ENCODE data around the gene ADAM8. TPM values are rescaled to one million over a fixed set of nuclear protein-coding genes. Genes with fewer than 3 reads are reported as not detected.
A peak's percentile ranks its signal among the peaks of the same experiment; 100 is the strongest.

ADAM8 gene
- total and polyA plus RNA-seq, 2 of the 8 experiments (the other 6 are each of a cell fraction or from before 2014, with no cell fraction given), result 4.6 TPM

DNA sequence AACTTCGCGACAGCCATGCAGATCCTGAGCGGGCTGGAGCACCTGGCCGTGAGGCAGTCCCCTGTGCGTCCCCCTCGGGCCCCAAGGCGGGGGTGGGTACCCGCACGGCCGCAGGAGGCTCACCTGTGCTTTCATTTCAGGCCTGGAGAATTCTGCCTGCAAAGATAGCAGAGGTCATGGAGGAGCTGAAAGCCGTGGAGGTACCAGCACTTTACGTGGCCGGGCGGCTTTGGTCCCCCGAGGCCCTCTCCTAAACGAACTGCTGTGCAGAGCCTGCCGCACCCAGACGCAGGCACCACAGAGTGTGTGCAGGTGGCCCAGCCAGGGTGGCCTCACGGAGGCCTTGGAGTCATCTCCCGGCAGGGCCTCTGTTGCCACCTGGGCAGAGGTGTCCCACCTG is 57.8 kb downstream of the ADAM8 start:
- Histone ChIP-seq H2BK120ac (replicated peaks; ENCODE audit: low read depth, low read length) (no peak overlapping the region), H2BK5ac (ENCODE audit: low read depth, low read length) (peak overlapping the region; percentile 55; the same call in 1 of the 2 replicates), H3K79me1 (ENCODE audit: low read depth, low read length) (no peaks in the 10 kb centered on the region), H3K4ac (replicated peaks; ENCODE audit: insufficient read length, low read depth, low read length) (no peak overlapping the region), H4K5ac (ENCODE audit: insufficient read length, low read depth, low read length) (no peak overlapping the region), H2BK20ac (ENCODE audit: low read length) (0 out of 2 replicates have a peak overlapping the region, but pooled peaks have one; percentile 80), H3K27me3 (replicated peaks in 1 of 4; ENCODE audit: control insufficient read depth in 3 of 4, extremely low read depth in 1 of 4, insufficient read depth in 3 of 4, low read length in 3 of 4) (no peaks in the 10 kb centered on the region), H3K4me3 (ENCODE audit: extremely low read depth in 1 of 4, insufficient read depth in 2 of 4, low read depth in 3 of 4, low read length in 4 of 4) (no peak overlapping the region), H4K91ac (replicated peaks; ENCODE audit: insufficient read length, low read length) (peak overlapping the region; percentile 15), H3K36me3 (ENCODE audit: control insufficient read depth in 2 of 4, insufficient read depth in 4 of 4, low read length in 3 of 4) (no peaks in the 10 kb centered on the region; a peak in 1 of 8 replicates), H2AK5ac (ENCODE audit: low read depth, low read length) (no peak overlapping the region), H3K27ac (ENCODE audit: low read depth, low read length) (no peak overlapping the region), H3K4me1 (replicated peaks in 1 of 4; ENCODE audit: control insufficient read depth in 3 of 4, insufficient read depth in 4 of 4, low read length in 3 of 4) (peaks cover 0 to 15% (median 10%) of the 10 kb centered on the region in 4 experiments; a peak in 6 of 7 replicates), H4K8ac (ENCODE audit: extremely low read depth, insufficient read depth, low read length) (no peak overlapping the region), H2BK12ac (ENCODE audit: low read depth, low read length) (peak overlapping the region; percentile 42; the same call in 1 of the 2 replicates), H3K9me3 (ENCODE audit: insufficient read depth in 2 of 2, low read depth in 1 of 2, low read length in 1 of 2) (peaks cover 0 to 4% of the 10 kb centered on the region in 2 experiments; a peak in 1 of 4 replicates), H3K56ac (replicated peaks; ENCODE audit: insufficient read length, low read depth, low read length) (no peak overlapping the region), H3K9ac (replicated peaks in 1 of 4; ENCODE audit: extremely low read depth in 1 of 4, low read depth in 3 of 4, low read length in 3 of 4) (no peak overlapping the region), H2BK15ac (ENCODE audit: low read length) (no peak overlapping the region), H3K14ac (ENCODE audit: insufficient read length) (no peak overlapping the region), H3K18ac (ENCODE audit: extremely low read depth, low read length) (peak overlapping the region; percentile 32; the same call in 1 of the 2 replicates), H2AFZ (ENCODE audit: low read length) (no peak overlapping the region), H3K79me2 (ENCODE audit: control insufficient read depth in 1 of 2, insufficient read depth in 2 of 2, low read length in 2 of 2) (no peaks in the 10 kb centered on the region), H3K23ac (ENCODE audit: insufficient read length) (no peak overlapping the region), H3K4me2 (ENCODE audit: insufficient read depth in 1 of 2, low read depth in 2 of 2, low read length in 2 of 2) (0 out of 4 replicates have a peak overlapping the region, but pooled peaks of 1 of the 2 experiments have one; percentile 55), H3K23me2 (ENCODE audit: low read depth, low read length) (no peaks in the 10 kb centered on the region; the same call in 1 of the 2 replicates), H4K20me1 (replicated peaks in 1 of 2; ENCODE audit: control insufficient read depth in 1 of 2, insufficient read depth in 2 of 2, low read length in 2 of 2) (peaks cover 0 to 3% of the 10 kb centered on the region in 2 experiments)
- CTCF ChIA-PET (ENCODE audit: partially characterized antibody), result interaction anchor here (0.9 to 2.6 kb wide), 6 partner anchors 15 to 279 kb away, joined by 3 to 14 read pairs (median 4); partner anchors contain the start of gene KNDC1
- FAIRE-seq, result no peak
- no peak for DNase-seq (ENCODE audit: low read depth in 1 of 2, low spot score in 2 of 2)
- 90% methylated on average over 14 of the region's 20 CpGs; no CpG with 5 or more reads in 1 of the 2 experiments for WGBS, 2 experiments (ENCODE audit: extremely low coverage in 1 of 2, insufficient coverage in 1 of 2, insufficient read length in 1 of 2, insufficient replicate concordance in 2 of 2, low coverage in 1 of 2, low lambda C conversion rate in 2 of 2, missing lambda C conversion rate in 1 of 2)
- POLR2A ChIA-PET (ENCODE audit: partially characterized antibody), result interaction anchor here (1.0 to 1.7 kb wide), 8 partner anchors 8 to 88 kb away, joined by 3 to 8 read pairs (median 3); no protein-coding TSS in a partner anchor
- no peak for TF ChIP-seq SUZ12 (IDR thresholded peaks at IDR 0.05; ENCODE audit: low read length)
- TF ChIP-seq POLR2A (IDR thresholded peaks at IDR 0.05; ENCODE audit: control extremely low read depth in 1 of 2, low read depth in 2 of 2, low read length in 2 of 2), result no peak
- TF ChIP-seq CTBP2 (IDR thresholded peaks at IDR 0.05; ENCODE audit: borderline replicate concordance, insufficient read depth, insufficient read length, low read length), result no peak
